ENCODE results near the gene TPM1. TPM values are rescaled to one million over a fixed set of nuclear protein-coding genes. Genes with fewer than 3 reads are reported as not detected.

The TPM1 gene
- polyA plus RNA-seq, 1 of the 3 experiments (the other 2 are of a cell fraction): 1,371 TPM

DNA sequence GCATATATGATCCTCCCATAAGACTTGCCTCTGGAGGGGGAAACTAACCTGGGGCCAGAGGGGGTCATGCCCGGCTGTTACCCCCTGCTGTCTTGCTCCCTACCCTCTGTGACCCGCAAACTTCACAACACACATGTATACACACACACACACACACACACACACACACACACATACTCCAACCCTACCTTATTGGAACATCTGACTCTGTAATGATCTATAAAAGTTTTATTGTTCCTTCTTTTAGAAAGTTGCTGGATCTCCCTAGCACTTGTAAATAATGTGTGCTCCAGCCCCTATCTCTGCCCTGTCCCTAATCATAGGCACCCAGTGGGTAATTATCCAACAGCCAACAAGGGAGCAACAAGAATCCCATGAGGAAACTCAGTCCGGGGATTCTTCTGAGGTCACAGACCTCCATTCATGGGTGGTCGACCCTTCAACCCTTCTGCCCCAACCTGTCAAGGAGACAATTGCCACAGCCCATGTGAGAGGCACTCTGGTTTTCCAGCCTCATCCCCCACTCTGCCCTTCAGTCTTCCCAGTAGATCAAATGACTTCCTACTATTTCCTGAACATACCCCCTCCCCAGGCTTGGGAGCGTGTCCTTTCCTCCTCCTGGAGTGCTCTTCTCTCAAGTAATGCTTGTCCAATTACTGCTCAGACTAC is 14.0 kb upstream of the TPM1 start:
- Histone ChIP-seq H3K4me1 (ENCODE audit: control insufficient read depth in 1 of 2, insufficient read depth in 2 of 2, low read depth in 1 of 2, low read length in 1 of 2) (peaks cover 0 to 9% of the 10 kb centered on the region in 2 experiments; a peak in 3 of 4 replicates), H3K9ac (no peak overlapping the region), H4K20me1 (ENCODE audit: insufficient read depth) (no peaks in the 10 kb centered on the region), H3K4me2 (no peak overlapping the region), H3K36me3 (replicated peaks in 1 of 2; ENCODE audit: control insufficient read depth in 1 of 2, insufficient read depth in 2 of 2, low read length in 1 of 2) (no peaks in the 10 kb centered on the region), H3K4me3 (ENCODE audit: low read depth in 2 of 2, low read length in 1 of 2) (no peak overlapping the region), H3K9me3 (no peaks in the 10 kb centered on the region), H3K27ac (ENCODE audit: low read depth in 2 of 2, low read length in 1 of 2) (no peak overlapping the region), H3K79me2 (ENCODE audit: insufficient read depth) (0 out of 2 replicates have a peak, but pooled peaks cover 5% of the 10 kb centered on the region), H2AFZ (ENCODE audit: low read depth) (no peak overlapping the region), H3K9me2 (no peaks in the 10 kb centered on the region), H3K27me3 (ENCODE audit: insufficient read depth) (no peaks in the 10 kb centered on the region), H3F3A (replicated peaks; ENCODE audit: insufficient read depth) (peaks cover 20% of the 10 kb centered on the region)
- CTCF ChIA-PET: interaction anchor here (2.1 kb wide), 1 partner anchor 19 kb away, joined by 8 read pairs; no protein-coding TSS in a partner anchor
- WGBS (ENCODE audit: low lambda C conversion rate): 92% methylated on average over 5 of the region's 5 CpGs
- POLR2A ChIA-PET: no interaction called here
- no peak for TF ChIP-seq JUND (IDR thresholded peaks at IDR 0.05)
- TF ChIP-seq, protein P1, sequence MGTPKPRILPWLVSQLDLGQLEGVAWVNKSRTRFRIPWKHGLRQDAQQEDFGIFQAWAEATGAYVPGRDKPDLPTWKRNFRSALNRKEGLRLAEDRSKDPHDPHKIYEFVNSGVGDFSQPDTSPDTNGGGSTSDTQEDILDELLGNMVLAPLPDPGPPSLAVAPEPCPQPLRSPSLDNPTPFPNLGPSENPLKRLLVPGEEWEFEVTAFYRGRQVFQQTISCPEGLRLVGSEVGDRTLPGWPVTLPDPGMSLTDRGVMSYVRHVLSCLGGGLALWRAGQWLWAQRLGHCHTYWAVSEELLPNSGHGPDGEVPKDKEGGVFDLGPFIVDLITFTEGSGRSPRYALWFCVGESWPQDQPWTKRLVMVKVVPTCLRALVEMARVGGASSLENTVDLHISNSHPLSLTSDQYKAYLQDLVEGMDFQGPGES (IDR thresholded peaks at IDR 0.05; ENCODE audit: low read depth, low read length): no peak
- DNase-seq: no peak

DNA sequence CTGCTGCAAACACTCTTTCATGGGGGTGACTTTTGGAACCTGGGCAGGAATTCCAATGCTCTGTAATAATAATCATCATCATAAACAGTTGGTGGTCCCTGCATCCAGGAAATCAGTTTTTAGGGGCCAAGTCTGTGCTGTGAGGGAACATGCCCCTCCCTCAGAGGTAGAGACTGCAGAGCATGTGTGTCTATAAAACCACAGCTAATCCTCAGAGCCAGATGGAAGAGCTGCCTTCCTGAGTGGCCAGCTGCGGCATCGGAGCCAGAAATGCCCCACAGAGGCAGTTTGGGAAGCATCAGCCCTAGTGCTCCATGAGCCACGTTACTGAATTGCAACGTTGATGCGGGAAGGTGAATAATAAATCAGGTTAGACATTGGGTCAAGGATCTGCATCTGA is 12.9 kb upstream of the TPM1 start:
- Histone ChIP-seq H3K9me3 (no peaks in the 10 kb centered on the region), H3F3A (replicated peaks; ENCODE audit: insufficient read depth) (peaks cover 9% of the 10 kb centered on the region), H3K4me1 (ENCODE audit: control insufficient read depth in 1 of 2, insufficient read depth in 2 of 2, low read depth in 1 of 2, low read length in 1 of 2) (no peaks in the 10 kb centered on the region; a peak in 1 of 4 replicates), H4K20me1 (ENCODE audit: insufficient read depth) (no peaks in the 10 kb centered on the region), H3K36me3 (replicated peaks in 1 of 2; ENCODE audit: control insufficient read depth in 1 of 2, insufficient read depth in 2 of 2, low read length in 1 of 2) (no peaks in the 10 kb centered on the region), H3K27me3 (ENCODE audit: insufficient read depth) (no peaks in the 10 kb centered on the region), H3K4me2 (no peak overlapping the region), H3K9me2 (no peaks in the 10 kb centered on the region), H3K27ac (ENCODE audit: low read depth in 2 of 2, low read length in 1 of 2) (no peak overlapping the region), H2AFZ (ENCODE audit: low read depth) (no peak overlapping the region), H3K9ac (no peak overlapping the region), H3K4me3 (ENCODE audit: low read depth in 2 of 2, low read length in 1 of 2) (no peak overlapping the region), H3K79me2 (ENCODE audit: insufficient read depth) (0 out of 2 replicates have a peak, but pooled peaks cover 4% of the 10 kb centered on the region)
- 88% methylated on average over 5 of the region's 5 CpGs for WGBS (ENCODE audit: low lambda C conversion rate)
- TF ChIP-seq RAD21 (IDR thresholded peaks at IDR 0.05; ENCODE audit: low read length) (no peak), RFX5 (IDR thresholded peaks at IDR 0.05; ENCODE audit: low read length) (no peak), JUND (IDR thresholded peaks at IDR 0.05) (no peak), RCOR1 (IDR thresholded peaks at IDR 0.05; ENCODE audit: low read length) (no peak)
- ChIA-PET CTCF (interaction anchor here (0.9 to 2.1 kb wide), 2 partner anchors 18 to 88 kb away, joined by 3 to 8 read pairs; no protein-coding TSS in a partner anchor), POLR2A (no interaction called here)
- DNase-seq: no peak

DNA sequence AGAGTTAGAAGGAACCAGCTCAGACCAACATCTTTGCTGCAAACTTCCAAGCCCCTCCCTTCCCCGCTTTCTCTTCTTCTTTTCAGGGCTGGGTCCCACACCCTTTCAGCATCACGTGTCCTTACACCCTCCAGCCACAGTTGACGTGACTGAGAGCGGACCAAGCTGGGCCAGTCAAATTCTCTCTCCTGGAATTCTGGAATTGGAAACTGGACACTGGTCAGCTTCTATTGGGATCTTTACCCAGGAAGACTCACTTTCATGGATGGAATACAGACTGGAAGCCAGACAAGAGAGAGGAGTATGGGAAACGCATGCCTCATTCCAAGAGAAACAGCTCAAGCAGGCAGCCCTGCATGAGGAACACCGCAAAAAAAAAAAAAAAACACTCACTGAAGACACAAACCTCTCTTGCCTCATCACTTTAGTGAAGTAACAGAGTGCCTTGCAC is 12.4 kb upstream of the TPM1 start:
- Histone ChIP-seq H2AFZ (ENCODE audit: low read depth) (no peak overlapping the region), H3K4me3 (ENCODE audit: low read depth in 2 of 2, low read length in 1 of 2) (no peak overlapping the region), H3K36me3 (replicated peaks in 1 of 2; ENCODE audit: control insufficient read depth in 1 of 2, insufficient read depth in 2 of 2, low read length in 1 of 2) (no peaks in the 10 kb centered on the region), H4K20me1 (ENCODE audit: insufficient read depth) (no peaks in the 10 kb centered on the region), H3K9me2 (no peaks in the 10 kb centered on the region), H3K9me3 (no peaks in the 10 kb centered on the region), H3K27ac (ENCODE audit: low read depth in 2 of 2, low read length in 1 of 2) (no peak overlapping the region), H3K27me3 (ENCODE audit: insufficient read depth) (no peaks in the 10 kb centered on the region), H3F3A (replicated peaks; ENCODE audit: insufficient read depth) (peaks cover 5% of the 10 kb centered on the region), H3K4me2 (no peak overlapping the region), H3K9ac (no peak overlapping the region), H3K79me2 (ENCODE audit: insufficient read depth) (no peaks in the 10 kb centered on the region), H3K4me1 (ENCODE audit: control insufficient read depth in 1 of 2, insufficient read depth in 2 of 2, low read depth in 1 of 2, low read length in 1 of 2) (no peaks in the 10 kb centered on the region; a peak in 1 of 4 replicates)
- ChIA-PET CTCF (interaction anchor here (0.7 to 2.1 kb wide), 3 partner anchors 14 to 89 kb away, joined by 3 to 8 read pairs (median 4); no protein-coding TSS in a partner anchor), POLR2A (no interaction called here)
- WGBS (ENCODE audit: low lambda C conversion rate): 91% methylated on average over 6 of the region's 6 CpGs
- no peak for DNase-seq
- TF ChIP-seq TAF1 (IDR thresholded peaks at IDR 0.05; ENCODE audit: borderline replicate concordance, low read depth, low read length) (no peak), MXI1 (IDR thresholded peaks at IDR 0.05; ENCODE audit: low read depth, low read length) (no peak), RXRA (IDR thresholded peaks at IDR 0.05; ENCODE audit: borderline replicate concordance, low read depth) (no peak), PBX3 (IDR thresholded peaks at IDR 0.05) (no peak), SMC3 (IDR thresholded peaks at IDR 0.05; ENCODE audit: low read depth, low read length) (no peak), CTCF (IDR thresholded peaks at IDR 0.05) (no peak), EZH2phosphoT487 (IDR thresholded peaks at IDR 0.05; ENCODE audit: borderline replicate concordance, low read depth) (no peak)
- TF ChIP-seq, protein P2, sequence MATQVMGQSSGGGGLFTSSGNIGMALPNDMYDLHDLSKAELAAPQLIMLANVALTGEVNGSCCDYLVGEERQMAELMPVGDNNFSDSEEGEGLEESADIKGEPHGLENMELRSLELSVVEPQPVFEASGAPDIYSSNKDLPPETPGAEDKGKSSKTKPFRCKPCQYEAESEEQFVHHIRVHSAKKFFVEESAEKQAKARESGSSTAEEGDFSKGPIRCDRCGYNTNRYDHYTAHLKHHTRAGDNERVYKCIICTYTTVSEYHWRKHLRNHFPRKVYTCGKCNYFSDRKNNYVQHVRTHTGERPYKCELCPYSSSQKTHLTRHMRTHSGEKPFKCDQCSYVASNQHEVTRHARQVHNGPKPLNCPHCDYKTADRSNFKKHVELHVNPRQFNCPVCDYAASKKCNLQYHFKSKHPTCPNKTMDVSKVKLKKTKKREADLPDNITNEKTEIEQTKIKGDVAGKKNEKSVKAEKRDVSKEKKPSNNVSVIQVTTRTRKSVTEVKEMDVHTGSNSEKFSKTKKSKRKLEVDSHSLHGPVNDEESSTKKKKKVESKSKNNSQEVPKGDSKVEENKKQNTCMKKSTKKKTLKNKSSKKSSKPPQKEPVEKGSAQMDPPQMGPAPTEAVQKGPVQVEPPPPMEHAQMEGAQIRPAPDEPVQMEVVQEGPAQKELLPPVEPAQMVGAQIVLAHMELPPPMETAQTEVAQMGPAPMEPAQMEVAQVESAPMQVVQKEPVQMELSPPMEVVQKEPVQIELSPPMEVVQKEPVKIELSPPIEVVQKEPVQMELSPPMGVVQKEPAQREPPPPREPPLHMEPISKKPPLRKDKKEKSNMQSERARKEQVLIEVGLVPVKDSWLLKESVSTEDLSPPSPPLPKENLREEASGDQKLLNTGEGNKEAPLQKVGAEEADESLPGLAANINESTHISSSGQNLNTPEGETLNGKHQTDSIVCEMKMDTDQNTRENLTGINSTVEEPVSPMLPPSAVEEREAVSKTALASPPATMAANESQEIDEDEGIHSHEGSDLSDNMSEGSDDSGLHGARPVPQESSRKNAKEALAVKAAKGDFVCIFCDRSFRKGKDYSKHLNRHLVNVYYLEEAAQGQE (IDR thresholded peaks at IDR 0.05; ENCODE audit: low read depth, low read length): no peak
